Endothelial cell of umbilical vein (primary cell): Measurements from ENCODE around the gene DIP2C. TPM values are rescaled to one million over a fixed set of nuclear protein-coding genes. Genes with fewer than 3 reads are reported as not detected.

Experiments
- BruUV-seq: library from RNA; stranded (reverse); fragments of 400-500 nt; replicated peaks from 2 replicates; lab custom pipeline; 2021; lab: Mats Ljungman, UMichigan
- CTCF ChIA-PET: fragments of 300-600, 350-600 bp; sonication (Branson Sonifier 250); formaldehyde crosslinking; loops from one replicate; lab custom pipeline; 2021; ENCODE audit warnings: antibody characterized with exemption, inconsistent platforms; lab: Charles Lee
- POLR2A ChIA-PET: fragments of 300-600, 350-600 bp; sonication (Branson Sonifier 250); formaldehyde crosslinking; loops from one replicate; lab custom pipeline; 2021; ENCODE audit warnings: antibody characterized with exemption, inconsistent platforms; lab: Charles Lee
- DNase-seq: peaks from one replicate; pipeline ENCODE4 v3.0.0-alpha.2; 2011; ENCODE audit warnings: low read depth, low spot score
- FAIRE-seq: peaks from 2 replicates; lab custom pipeline; 2011; peaks lifted over from hg19 to GRCh38; lab: Jason Lieb, UNC
- H2AFZ ChIP-seq: 2 replicates; pipeline ENCODE4 v1.6.0; 2012; ENCODE audit warnings: low read depth, low read length, control low read depth, inconsistent platforms
- H3K27ac ChIP-seq: 2 replicates; pipeline ENCODE4 v1.5.1; 2011; ENCODE audit warnings: low read depth, mild to moderate bottlenecking, control low read depth, low read length, moderate library complexity; ENCODE audit not compliant: insufficient read depth
- H3K27me3 ChIP-seq, 2 experiments: 2 replicates each; pipeline versions ENCODE4 v1.6.0 to v1.6.1; 2011; ENCODE audit warnings: low read length in 2 of 2, mixed read lengths in 1 of 2; ENCODE audit not compliant: control insufficient read depth in 2 of 2, insufficient read depth in 2 of 2
- H3K36me3 ChIP-seq, 2 experiments: 2 replicates in 1 of 2; 3 replicates in 1 of 2; pipeline ENCODE4 v1.5.1; 2011; ENCODE audit warnings: low read length in 2 of 2, mild to moderate bottlenecking in 1 of 2, moderate library complexity in 1 of 2; ENCODE audit not compliant: control insufficient read depth in 2 of 2, insufficient read depth in 2 of 2; ENCODE audit errors: extremely low read depth in 1 of 2
- H3K4me1 ChIP-seq: 3 replicates; pipeline ENCODE4 v1.5.1; 2011; ENCODE audit warnings: mild to moderate bottlenecking, low read length; ENCODE audit not compliant: control insufficient read depth, insufficient read depth; ENCODE audit errors: extremely low read depth
- H3K4me2 ChIP-seq: 2 replicates; pipeline ENCODE4 v1.6.1; 2011; ENCODE audit warnings: low read length, control low read depth, mixed read lengths; ENCODE audit not compliant: insufficient read depth
- H3K4me3 ChIP-seq, 3 experiments: fragments of 200-600 bp in 1 of 3; sonication (generic), shearing (Covaris generic) in 1 of 3; replicated peaks in 1 of 3; 2 replicates each; pipeline ENCODE4 v1.5.1; 2011 to 2016; ENCODE audit warnings: control low read depth in 3 of 3, low read length in 3 of 3, mild to moderate bottlenecking in 2 of 3, inconsistent platforms in 1 of 3, low read depth in 1 of 3, moderate library complexity in 1 of 3; ENCODE audit not compliant: insufficient read depth in 1 of 3
- H3K79me2 ChIP-seq: 2 replicates; pipeline ENCODE4 v1.6.0; 2012; ENCODE audit warnings: low read length, inconsistent platforms; ENCODE audit not compliant: control insufficient read depth, insufficient read depth
- H3K9ac ChIP-seq: replicated peaks from 2 replicates; pipeline ENCODE3; 2011; ENCODE audit warnings: low read length, control low read depth; ENCODE audit not compliant: insufficient read depth; ENCODE audit errors: extremely low read depth
- H3K9me1 ChIP-seq: replicated peaks from 3 replicates; pipeline ENCODE4 v1.6.0; 2011; ENCODE audit warnings: mild to moderate bottlenecking, low read length; ENCODE audit not compliant: control insufficient read depth, insufficient read depth; ENCODE audit errors: extremely low read depth
- H3K9me3 ChIP-seq: replicated peaks from 2 replicates; pipeline ENCODE4 v1.5.1; 2012; ENCODE audit warnings: low read length, inconsistent platforms; ENCODE audit not compliant: control insufficient read depth, insufficient read depth
- H4K20me1 ChIP-seq: replicated peaks from 2 replicates; pipeline ENCODE3; 2011; ENCODE audit warnings: mild to moderate bottlenecking, low read length; ENCODE audit not compliant: control insufficient read depth, insufficient read depth; ENCODE audit errors: extremely low read depth
- CTCF ChIP-seq, 2 donors: IDR thresholded peaks; 1 replicate in 1 of 2; 2 replicates in 1 of 2; pipeline ENCODE4 v1.5.1; 2011; ENCODE audit warnings: low read length in 2 of 2, mild to moderate bottlenecking in 2 of 2, moderate library complexity in 2 of 2, control low read depth in 1 of 2, inconsistent platforms in 1 of 2, low read depth in 1 of 2; ENCODE audit not compliant: insufficient read depth in 1 of 2; ENCODE audit errors: extremely low read depth in 1 of 2
- EZH2 ChIP-seq: IDR thresholded peaks from 2 replicates; pipeline ENCODE4 v1.6.1; 2012; ENCODE audit warnings: borderline replicate concordance, low read depth, mild to moderate bottlenecking, moderate library complexity, low read length, inconsistent platforms; ENCODE audit not compliant: severe bottlenecking
- FOS ChIP-seq: IDR thresholded peaks from 2 replicates; pipeline ENCODE4 v1.6.1; 2011; ENCODE audit warnings: mild to moderate bottlenecking, low read length, moderate library complexity, borderline replicate concordance; ENCODE audit not compliant: insufficient read depth
- GATA2 ChIP-seq: IDR thresholded peaks from 2 replicates; pipeline ENCODE4 v1.7.0; 2011; ENCODE audit warnings: low read depth, mild to moderate bottlenecking, moderate library complexity, mixed read lengths, low read length; ENCODE audit not compliant: insufficient read length, insufficient read depth
- JUN ChIP-seq: IDR thresholded peaks from 2 replicates; pipeline ENCODE4 v1.6.1; 2011; ENCODE audit warnings: borderline replicate concordance, low read depth; ENCODE audit not compliant: insufficient read length, insufficient read depth
- MAX ChIP-seq: IDR thresholded peaks from 2 replicates; pipeline ENCODE4 v1.6.1; 2011; ENCODE audit not compliant: insufficient read depth, insufficient read length
- MYC ChIP-seq: IDR thresholded peaks from one replicate; pipeline ENCODE4 v1.6.1; 2011; ENCODE audit warnings: mild to moderate bottlenecking, low read depth, low read length
- POLR2A ChIP-seq: IDR thresholded peaks from 2 replicates; pipeline ENCODE4 v1.6.1; 2012; ENCODE audit warnings: low read depth, mild to moderate bottlenecking, control low read depth, low read length
- POLR2AphosphoS5 ChIP-seq: IDR thresholded peaks from 2 replicates; pipeline ENCODE4 v1.6.1; 2012; ENCODE audit warnings: low read depth, mild to moderate bottlenecking, control low read depth, low read length, moderate library complexity; ENCODE audit not compliant: insufficient read depth
- dilution Hi-C: fragments of 300-500 bp; cut with MboI; formaldehyde crosslinking; loops from one replicate; pipeline ENCODE4 v1.15.0; 2019; ENCODE audit warnings: low sequenced_read_pairs; ENCODE audit not compliant: extremely low pct_ligation_motif_present
- intact Hi-C: fragments of 100-400 bp; cut with micrococcal nuclease; formaldehyde crosslinking; loops from one replicate; pipeline ENCODE4 v1.10.0; 2022
- polyA plus RNA-seq, 4 experiments: library from polyadenylated mRNA; depleted of rRNA in 3 of 4; stranded (reverse) in 3 of 4; unstranded in 1 of 4; fragments of >200 nt; gene quantifications; 2 replicates each; pipeline versions ENCODE4 v1.2.1 to v1.2.3, GENCODE V29; 2011 to 2012; ENCODE audit warnings: missing spikeins in 1 of 4
- total RNA-seq: library from RNA; stranded (reverse); gene quantifications from 2 replicates; pipeline ENCODE4 v1.2.3, GENCODE V29; 2021

The DIP2C gene
- total and polyA plus RNA-seq, 2 donors (not counting 3 experiments of a cell fraction or from before 2014, with no cell fraction given), result 3.6 to 10.7 TPM

GRCh38 chr10:656883-657282, 32.6 kb downstream of the DIP2C start:
- no peak overlapping the region for H3K27ac ChIP-seq
- FAIRE-seq, result no peak
- no TSS peak for BruUV-seq
- H4K20me1 ChIP-seq, result no peaks in the 10 kb centered on the region
- H3K36me3 ChIP-seq, result no peaks in the 10 kb centered on the region
- intact Hi-C loops (no loop called here), dilution Hi-C loops (no loop called here)
- no peak overlapping the region for H3K9ac ChIP-seq
- no peak overlapping the region for H3K4me3 ChIP-seq
- no peaks in the 10 kb centered on the region for H3K9me3 ChIP-seq
- CTCF ChIA-PET, result no interaction called here
- POLR2A ChIA-PET, result no interaction called here
- H3K9me1 ChIP-seq, result no peaks in the 10 kb centered on the region
- peaks cover 13% of the 10 kb centered on the region for H3K4me1 ChIP-seq
- no peak overlapping the region for H3K4me2 ChIP-seq
- DNase-seq, result no peak
- no peaks in the 10 kb centered on the region for H3K27me3 ChIP-seq
- H2AFZ ChIP-seq, result no peak overlapping the region
- H3K79me2 ChIP-seq, result peaks cover 2% of the 10 kb centered on the region
- TF ChIP-seq MAX (no peak), FOS (no peak)

- H2AFZ ChIP-seq, result no peak overlapping the region
- H3K4me2 ChIP-seq, result no peak overlapping the region
- H3K9me1 ChIP-seq, result no peaks in the 10 kb centered on the region
- DNase-seq, result no peak
- H3K79me2 ChIP-seq, result peaks cover 2% of the 10 kb centered on the region
- H3K27ac ChIP-seq, result no peak overlapping the region
- TF ChIP-seq FOS, result no peak
- no peak for TF ChIP-seq POLR2A
- no peak for TF ChIP-seq EZH2
- TF ChIP-seq MAX, result no peak
- no peak for TF ChIP-seq MYC
- TF ChIP-seq POLR2AphosphoS5, result no peak
- no peak for TF ChIP-seq JUN
- no peak for TF ChIP-seq CTCF (IDR thresholded peaks at IDR 0.05; ENCODE audit: extremely low read depth in 1 of 2, insufficient read depth in 1 of 2, low read depth in 1 of 2, low read length in 2 of 2)
- TF ChIP-seq GATA2, result no peak
- peaks cover 13% of the 10 kb centered on the region for H3K4me1 ChIP-seq
- H3K36me3 ChIP-seq, result no peaks in the 10 kb centered on the region
- no peak for FAIRE-seq
- CTCF ChIA-PET, result no interaction called here
- POLR2A ChIA-PET, result no interaction called here
- H3K4me3 ChIP-seq, result no peak overlapping the region
- no peak overlapping the region for H3K9ac ChIP-seq
- no peaks in the 10 kb centered on the region for H3K9me3 ChIP-seq
- intact Hi-C loops (no loop called here), dilution Hi-C loops (no loop called here)
- no TSS peak for BruUV-seq
- H4K20me1 ChIP-seq, result no peaks in the 10 kb centered on the region
- no peaks in the 10 kb centered on the region for H3K27me3 ChIP-seq
These were observed 34.3 kb downstream of the DIP2C start for GRCh38 chr10:655184-655583.
